Measurements from ENCODE around the gene LIN7B.

The LIN7B gene

DNA sequence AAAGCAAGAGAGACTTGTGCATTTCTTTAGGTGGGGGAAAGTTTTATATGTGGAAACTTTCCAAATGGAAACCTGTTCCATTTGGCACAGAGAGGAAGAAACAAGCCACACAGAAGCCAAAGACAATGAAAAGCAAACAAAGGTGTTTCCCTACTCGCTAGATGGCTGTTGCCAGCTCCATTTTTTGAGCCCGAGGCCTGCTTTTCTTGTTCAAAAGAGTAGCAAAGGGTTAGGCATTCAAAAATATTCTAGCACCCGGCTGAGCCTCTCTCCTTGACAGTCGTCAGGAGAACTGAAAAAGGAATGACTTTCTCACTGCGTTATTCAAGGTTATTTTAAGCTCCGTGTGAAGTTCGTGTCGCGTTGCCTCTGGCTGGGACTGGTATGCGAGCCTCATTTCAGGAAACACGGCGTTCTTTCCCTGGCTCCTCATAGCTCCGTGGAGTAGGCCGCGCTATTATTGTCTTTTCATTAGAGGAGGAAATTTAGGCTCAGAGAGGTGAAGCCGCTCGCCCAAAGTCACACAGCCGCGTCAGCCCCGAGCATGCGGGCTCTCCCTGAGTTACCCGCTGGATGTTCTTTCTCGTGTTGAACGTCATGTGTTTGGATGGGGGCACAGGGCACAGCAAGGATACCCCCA lies 51.1 kb downstream of the LIN7B start:
- no peak for DNase-seq (ENCODE audit: low read depth in 2 of 2)

DNA sequence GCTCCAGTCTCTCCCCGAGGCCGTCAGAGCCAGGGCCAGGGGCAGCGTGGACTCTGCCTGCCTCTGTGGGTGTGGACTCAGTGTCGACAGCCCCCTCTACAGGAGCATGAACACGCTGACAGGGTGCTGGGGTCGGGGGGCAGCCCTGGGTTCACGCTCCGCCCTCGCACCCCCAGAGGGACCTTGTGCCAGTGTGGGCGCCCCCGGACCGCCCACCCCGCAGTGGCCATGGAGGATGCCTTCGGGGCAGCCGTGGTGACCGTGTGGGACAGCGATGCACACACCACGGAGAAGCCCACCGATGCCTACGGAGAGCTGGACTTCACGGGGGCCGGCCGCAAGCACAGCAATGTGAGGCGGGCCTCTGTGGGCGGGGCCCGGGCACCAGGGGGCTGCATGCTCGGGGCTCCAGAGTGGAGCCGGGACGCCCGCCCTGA lies 51.7 kb downstream of the LIN7B start:
- no peak for DNase-seq (ENCODE audit: low read depth in 2 of 2)

DNA sequence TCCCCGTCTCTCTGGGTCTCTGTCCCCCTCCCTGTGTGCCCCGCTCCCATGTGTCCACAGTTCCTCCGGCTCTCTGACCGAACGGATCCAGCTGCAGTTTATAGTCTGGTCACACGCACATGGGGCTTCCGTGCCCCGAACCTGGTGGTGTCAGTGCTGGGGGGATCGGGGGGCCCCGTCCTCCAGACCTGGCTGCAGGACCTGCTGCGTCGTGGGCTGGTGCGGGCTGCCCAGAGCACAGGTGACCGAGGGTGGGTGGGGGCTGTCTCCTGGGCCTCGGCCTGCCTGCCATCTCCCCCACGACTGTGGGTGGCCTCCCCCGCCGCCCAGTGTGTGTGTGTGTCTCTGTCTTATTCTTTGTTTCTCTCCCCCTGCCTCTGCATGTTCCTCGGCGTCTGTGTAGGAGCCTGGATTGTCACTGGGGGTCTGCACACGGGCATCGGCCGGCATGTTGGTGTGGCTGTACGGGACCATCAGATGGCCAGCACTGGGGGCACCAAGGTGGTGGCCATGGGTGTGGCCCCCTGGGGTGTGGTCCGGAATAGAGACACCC lies 53.8 kb downstream of the LIN7B start:
- DNase-seq (ENCODE audit: low read depth in 2 of 2) = no peak
